GM10248 (cell line): Measurements from ENCODE around the gene NCAPG2.

Experiments
- CTCF ChIA-PET: fragments of 300-600 bp; sonication (Branson Sonifier 250); formaldehyde crosslinking; extraction: SDS; loops from one replicate; lab custom pipeline; 2021; ENCODE audit warnings: antibody characterized with exemption; lab: Yijun Ruan, JAX
- POLR2A ChIA-PET: fragments of 350-650 bp; sonication (Branson Sonifier 250); formaldehyde crosslinking; extraction: SDS; loops from one replicate; lab custom pipeline; 2020; ENCODE audit warnings: antibody characterized with exemption; lab: Yijun Ruan, JAX
- DNase-seq: peaks from one replicate; pipeline ENCODE4 v3.0.0; 2012; ENCODE audit errors: extremely low spot score
- TF ChIP-seq, protein P1 (sequence below): IDR thresholded peaks from 2 replicates; pipeline ENCODE4 v1.5.1; 2012; ENCODE audit warnings: mild to moderate bottlenecking, low read depth; ENCODE audit errors: extremely low read depth, missing control alignments, control extremely low read depth

NCAPG2 gene

GRCh38 chr7:158732494-158733219, 28.1 kb upstream of the NCAPG2 start:
- CTCF ChIA-PET: interaction anchor here (1.0 to 2.4 kb wide), 7 partner anchors 10 to 228 kb away, joined by 3 to 8 read pairs (median 3); no protein-coding TSS in a partner anchor

DNA sequence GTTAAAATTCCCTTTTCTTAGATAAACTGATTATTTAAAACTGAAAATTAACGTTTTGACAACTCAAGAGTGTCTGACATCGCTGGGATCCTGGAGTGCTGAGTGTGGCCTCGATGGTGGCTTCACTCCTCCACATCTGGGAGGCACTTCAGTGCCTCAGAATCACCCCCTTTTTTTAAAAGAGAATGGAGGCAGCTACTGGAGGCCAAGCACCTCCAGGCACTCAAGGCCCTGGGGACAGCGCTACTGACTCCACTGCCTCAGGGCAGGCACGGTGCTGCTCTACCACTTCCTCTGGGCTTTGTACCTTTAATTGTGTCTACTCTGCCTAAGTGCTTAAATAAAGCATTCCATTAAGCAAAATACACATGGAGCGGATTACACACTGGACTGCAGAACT, 27.2 kb upstream of the NCAPG2 start:
- DNase-seq: no peak
- TF ChIP-seq, protein P1, sequence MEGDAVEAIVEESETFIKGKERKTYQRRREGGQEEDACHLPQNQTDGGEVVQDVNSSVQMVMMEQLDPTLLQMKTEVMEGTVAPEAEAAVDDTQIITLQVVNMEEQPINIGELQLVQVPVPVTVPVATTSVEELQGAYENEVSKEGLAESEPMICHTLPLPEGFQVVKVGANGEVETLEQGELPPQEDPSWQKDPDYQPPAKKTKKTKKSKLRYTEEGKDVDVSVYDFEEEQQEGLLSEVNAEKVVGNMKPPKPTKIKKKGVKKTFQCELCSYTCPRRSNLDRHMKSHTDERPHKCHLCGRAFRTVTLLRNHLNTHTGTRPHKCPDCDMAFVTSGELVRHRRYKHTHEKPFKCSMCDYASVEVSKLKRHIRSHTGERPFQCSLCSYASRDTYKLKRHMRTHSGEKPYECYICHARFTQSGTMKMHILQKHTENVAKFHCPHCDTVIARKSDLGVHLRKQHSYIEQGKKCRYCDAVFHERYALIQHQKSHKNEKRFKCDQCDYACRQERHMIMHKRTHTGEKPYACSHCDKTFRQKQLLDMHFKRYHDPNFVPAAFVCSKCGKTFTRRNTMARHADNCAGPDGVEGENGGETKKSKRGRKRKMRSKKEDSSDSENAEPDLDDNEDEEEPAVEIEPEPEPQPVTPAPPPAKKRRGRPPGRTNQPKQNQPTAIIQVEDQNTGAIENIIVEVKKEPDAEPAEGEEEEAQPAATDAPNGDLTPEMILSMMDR: no peak
- POLR2A ChIA-PET: no interaction called here
- CTCF ChIA-PET: interaction anchor here (1.6 to 2.4 kb wide), 2 partner anchors 11 to 229 kb away, joined by 3 to 8 read pairs; no protein-coding TSS in a partner anchor

More at GRCh38 chr7:158732494-158733219, 28.1 kb upstream of the NCAPG2 start:
- TF ChIP-seq, protein P1: no peak
- POLR2A ChIA-PET: no interaction called here
- no peak for DNase-seq

DNA sequence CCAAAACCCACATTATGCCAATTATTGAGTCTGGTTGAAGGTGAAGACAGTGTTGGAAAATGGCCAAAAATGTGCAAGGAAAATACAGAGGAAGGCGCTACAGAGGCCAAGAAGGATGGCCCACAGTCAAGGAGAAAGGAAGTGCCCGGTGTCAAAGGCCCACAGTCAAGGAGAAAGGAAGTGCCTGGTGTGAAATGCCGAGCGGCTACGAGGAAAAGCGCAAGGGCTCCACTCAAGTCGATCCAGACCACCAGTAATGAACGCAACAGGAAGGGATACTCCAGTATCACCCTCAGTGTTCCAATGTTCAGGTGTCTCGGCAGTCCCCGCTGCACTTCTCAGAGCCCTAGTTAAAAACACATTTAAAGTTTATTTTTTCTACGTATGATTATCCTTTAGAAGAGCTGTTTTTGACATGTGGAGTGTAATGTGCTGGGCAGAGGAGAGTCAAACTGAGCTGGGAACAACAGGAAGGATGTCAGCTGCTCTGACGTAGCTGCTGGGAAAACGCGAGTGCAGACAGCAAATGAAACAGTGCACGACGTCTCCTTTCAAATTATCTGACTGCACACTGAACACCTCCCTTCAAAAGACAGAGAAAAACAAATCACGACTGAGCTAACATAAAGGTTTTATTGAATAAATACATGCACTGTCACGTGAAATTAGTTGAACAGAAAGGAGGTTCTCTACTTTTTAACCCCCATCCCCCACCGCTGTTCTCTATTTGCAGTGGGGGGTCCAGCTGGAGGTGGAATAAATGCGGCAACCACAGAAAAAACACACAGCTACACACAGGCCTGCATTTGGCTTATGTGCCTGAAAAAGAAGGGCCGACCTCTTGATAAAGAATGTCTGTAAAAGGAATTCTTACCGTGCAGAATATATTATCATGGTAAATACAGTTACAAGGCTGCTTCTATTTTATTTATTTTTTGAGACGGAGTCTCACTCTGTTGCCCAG, 26.1 kb upstream of the NCAPG2 start:
- TF ChIP-seq, protein P1: no peak
- no peak for DNase-seq
- ChIA-PET POLR2A (no interaction called here), CTCF (interaction anchor here (1.2 to 1.3 kb wide), 2 partner anchors 12 to 25 kb away, joined by 3 to 5 read pairs; no protein-coding TSS in a partner anchor)

DNA sequence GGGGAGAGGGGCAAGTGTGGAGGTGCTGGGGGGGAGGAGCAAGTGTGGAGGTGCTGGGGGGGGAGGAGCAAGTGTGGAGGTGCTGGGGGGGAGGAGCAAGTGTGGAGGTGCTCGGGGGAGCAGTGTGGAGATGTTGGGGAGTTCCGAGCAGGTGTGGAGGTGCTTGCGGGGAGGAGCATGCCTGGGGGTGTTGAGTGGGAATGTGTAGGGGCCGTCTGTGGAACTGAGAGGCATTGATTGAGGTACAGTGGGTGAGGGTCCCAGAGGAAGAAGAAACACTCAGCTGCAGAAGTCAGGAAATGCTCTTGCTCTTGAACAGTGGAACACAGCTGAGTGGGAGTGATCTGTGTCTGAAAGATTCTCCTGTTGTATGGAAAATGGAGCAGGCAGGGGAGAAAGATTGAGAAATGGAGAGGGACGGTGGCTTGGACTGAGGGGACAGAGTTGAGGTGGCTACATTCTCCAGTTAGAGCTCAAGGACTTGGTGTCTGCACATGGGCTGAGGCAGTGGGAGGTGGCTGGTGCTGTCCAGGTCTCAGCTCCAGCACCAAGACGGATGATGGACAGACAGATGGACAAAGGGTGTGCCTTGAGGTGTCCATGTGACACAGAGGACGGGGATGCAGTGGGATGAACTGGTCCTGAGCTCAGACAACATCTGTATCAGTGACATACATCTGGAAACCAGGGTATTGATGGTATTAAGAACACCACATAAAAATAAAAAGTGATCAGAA, 25.2 kb upstream of the NCAPG2 start:
- POLR2A ChIA-PET: no interaction called here
- CTCF ChIA-PET: interaction anchor here (1.2 to 1.3 kb wide), 2 partner anchors 11 to 24 kb away, joined by 3 to 5 read pairs; no protein-coding TSS in a partner anchor
- DNase-seq: no peak
- TF ChIP-seq, protein P1: no peak

DNA sequence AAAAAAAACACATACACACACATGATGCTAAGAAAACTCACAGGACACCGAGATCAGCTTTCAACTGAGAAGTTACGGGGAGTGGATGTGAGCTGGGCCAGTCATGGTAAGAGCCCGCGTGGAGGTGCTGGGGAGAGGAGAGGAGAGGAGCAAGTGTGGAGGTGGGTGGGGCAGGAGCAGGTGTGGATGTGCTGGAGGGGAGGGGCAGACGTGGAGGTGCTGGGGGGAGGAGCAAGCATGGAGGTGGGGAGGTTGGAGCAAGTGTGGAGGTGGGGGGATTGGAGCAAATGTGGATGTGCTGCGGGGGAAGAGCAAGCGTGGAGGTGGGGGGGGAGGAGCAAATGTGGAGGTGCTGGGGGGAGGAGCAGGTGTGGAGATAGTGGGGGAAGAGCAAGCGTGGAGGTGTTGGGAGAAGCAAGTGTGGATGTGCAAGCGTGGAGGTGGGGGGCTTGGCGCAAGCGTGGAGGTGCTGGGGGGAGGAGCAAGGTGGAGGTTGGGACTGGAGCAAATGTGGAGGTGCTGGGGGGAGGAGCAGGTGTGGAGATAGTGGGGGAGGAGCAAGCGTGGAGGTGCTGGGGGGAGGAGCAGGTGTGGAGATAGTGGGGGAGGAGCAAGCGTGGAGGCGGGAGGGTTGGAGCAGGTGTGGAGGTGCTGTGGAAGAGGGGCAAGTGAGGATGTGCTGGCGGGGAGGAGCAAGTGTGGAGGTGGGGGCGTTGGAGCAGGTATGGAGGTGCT, 24.5 kb upstream of the NCAPG2 start:
- TF ChIP-seq, protein P1: no peak
- no peak for DNase-seq
- POLR2A ChIA-PET: no interaction called here
- CTCF ChIA-PET: no interaction called here
